Measurements from ENCODE around the gene NELL1. TPM values are rescaled to one million over a fixed set of nuclear protein-coding genes. Genes with fewer than 3 reads are reported as not detected.

Gene NELL1
- total RNA-seq, 1 experiment from 2014 or later: 0.22 TPM

DNA sequence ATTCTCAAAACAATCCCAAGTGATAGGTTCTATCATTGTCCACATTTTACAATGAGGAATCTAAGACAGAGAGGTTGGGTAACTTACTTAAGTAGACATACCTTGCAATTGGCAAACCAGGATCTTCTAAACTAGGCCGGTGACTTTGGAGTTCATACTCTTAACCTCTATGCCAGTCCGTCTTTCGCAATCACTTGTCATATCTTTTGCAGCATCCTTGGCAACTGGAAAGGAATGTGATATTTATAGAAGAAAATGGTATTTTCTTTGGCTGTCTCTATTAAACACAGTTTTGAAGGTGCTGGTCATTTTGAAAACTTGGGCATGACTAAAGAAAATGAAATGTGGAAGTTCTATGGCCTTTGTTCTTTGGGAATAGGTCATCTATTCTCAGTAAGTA is 556.5 kb downstream of the NELL1 start:
- TF ChIP-seq, protein P1, sequence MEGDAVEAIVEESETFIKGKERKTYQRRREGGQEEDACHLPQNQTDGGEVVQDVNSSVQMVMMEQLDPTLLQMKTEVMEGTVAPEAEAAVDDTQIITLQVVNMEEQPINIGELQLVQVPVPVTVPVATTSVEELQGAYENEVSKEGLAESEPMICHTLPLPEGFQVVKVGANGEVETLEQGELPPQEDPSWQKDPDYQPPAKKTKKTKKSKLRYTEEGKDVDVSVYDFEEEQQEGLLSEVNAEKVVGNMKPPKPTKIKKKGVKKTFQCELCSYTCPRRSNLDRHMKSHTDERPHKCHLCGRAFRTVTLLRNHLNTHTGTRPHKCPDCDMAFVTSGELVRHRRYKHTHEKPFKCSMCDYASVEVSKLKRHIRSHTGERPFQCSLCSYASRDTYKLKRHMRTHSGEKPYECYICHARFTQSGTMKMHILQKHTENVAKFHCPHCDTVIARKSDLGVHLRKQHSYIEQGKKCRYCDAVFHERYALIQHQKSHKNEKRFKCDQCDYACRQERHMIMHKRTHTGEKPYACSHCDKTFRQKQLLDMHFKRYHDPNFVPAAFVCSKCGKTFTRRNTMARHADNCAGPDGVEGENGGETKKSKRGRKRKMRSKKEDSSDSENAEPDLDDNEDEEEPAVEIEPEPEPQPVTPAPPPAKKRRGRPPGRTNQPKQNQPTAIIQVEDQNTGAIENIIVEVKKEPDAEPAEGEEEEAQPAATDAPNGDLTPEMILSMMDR (conservative IDR thresholded peaks at IDR 0.05): no peak
- no peaks in the 10 kb centered on the region for H3K79me1 ChIP-seq (ENCODE audit: insufficient read depth, low read depth, low read length, poor library complexity, severe bottlenecking)
- no peaks in the 10 kb centered on the region for H3K9me3 ChIP-seq (ENCODE audit: control insufficient read depth, low read depth, low read length)
- no peaks in the 10 kb centered on the region for H3K27me3 ChIP-seq (ENCODE audit: insufficient read depth, low read length)
- no peak overlapping the region for H3K4ac ChIP-seq (ENCODE audit: low read depth, low read length)
- H2BK12ac ChIP-seq (ENCODE audit: insufficient read length, low read depth, low read length): no peak overlapping the region
- H2BK20ac ChIP-seq (ENCODE audit: low read depth, low read length, poor library complexity, severe bottlenecking): no peak overlapping the region
- H2AK5ac ChIP-seq (ENCODE audit: insufficient read length, low read length): no peak overlapping the region
- H3K4me3 Mint-ChIP-seq: no peak overlapping the region
- H4K91ac ChIP-seq (ENCODE audit: insufficient read length, low read depth, low read length): no peak overlapping the region
- DNase-seq: no peak
- H3K23me2 ChIP-seq (ENCODE audit: insufficient read length, low read depth, low read length, poor library complexity, severe bottlenecking): no peaks in the 10 kb centered on the region
- H2BK15ac ChIP-seq (ENCODE audit: low read depth, low read length): no peak overlapping the region
- H3K27ac ChIP-seq (ENCODE audit: insufficient read length, low read depth, low read length): no peak overlapping the region
- H3K9ac ChIP-seq (ENCODE audit: extremely low read depth, insufficient read length, low read length): no peak overlapping the region
- H3K4me1 ChIP-seq (ENCODE audit: insufficient read depth, low read length): no peaks in the 10 kb centered on the region; the same call in 1 of the 2 replicates
- no peaks in the 10 kb centered on the region; a peak in 1 of 7 replicates for H3K36me3 Mint-ChIP-seq (ENCODE audit: insufficient read depth in 1 of 3, low read depth in 3 of 3)
- H3K4me2 ChIP-seq (ENCODE audit: insufficient read depth, insufficient read length, low read length): no peak overlapping the region
- H3K4me1 Mint-ChIP-seq: no peaks in the 10 kb centered on the region; a peak in 1 of 4 replicates
- H3K56ac ChIP-seq (ENCODE audit: insufficient read length, low read depth, low read length): no peak overlapping the region
- no CpG with 5 or more reads among the region's 3 CpGs for WGBS (ENCODE audit: extremely low coverage, insufficient read length, low lambda C conversion rate)
- no peak overlapping the region for H4K8ac ChIP-seq (replicated peaks; ENCODE audit: insufficient read length, low read depth, low read length)
- H3T11ph ChIP-seq (ENCODE audit: low read length): no peak overlapping the region
- no peak overlapping the region for H3K18ac ChIP-seq (ENCODE audit: insufficient read length, low read depth, low read length)
- H3K27me3 Mint-ChIP-seq (ENCODE audit: low read depth): no peaks in the 10 kb centered on the region; the same call in 1 of the 2 replicates
- H3K23ac ChIP-seq (ENCODE audit: insufficient read length, low read depth, low read length): no peak overlapping the region
- H3K9me3 Mint-ChIP-seq: peaks cover 0 to under 1% of the 10 kb centered on the region in 2 experiments; a peak in 2 of 5 replicates
- H3K79me2 ChIP-seq (ENCODE audit: insufficient read depth, low read length): no peaks in the 10 kb centered on the region
- H2BK120ac ChIP-seq (ENCODE audit: low read depth, low read length, poor library complexity, severe bottlenecking): no peak overlapping the region
- no peak overlapping the region for H4K5ac ChIP-seq (ENCODE audit: insufficient read length, low read depth, low read length)
- H4K20me1 ChIP-seq (ENCODE audit: control insufficient read depth, insufficient read depth, insufficient read length): no peaks in the 10 kb centered on the region
- no peak overlapping the region for H3K14ac ChIP-seq (ENCODE audit: insufficient read depth, low read length)
- no peak overlapping the region for H3K27ac Mint-ChIP-seq
- no peak overlapping the region for H2BK5ac ChIP-seq (ENCODE audit: insufficient read length, low read length)
- no peak overlapping the region for H2AFZ ChIP-seq (ENCODE audit: low read length)

Measured in H9 (cell line).